GM12891 (cell line): ENCODE measurements around the gene MAPK8IP2.
"Not testable (repeated sequence)": the region's sequence is repeated elsewhere in the genome, so short reads cannot be mapped to it uniquely, and the experiment has no call there.

Source experiments
- PAX5 ChIP-seq: IDR thresholded peaks from 2 replicates; pipeline ENCODE4 v1.6.1; 2011; ENCODE audit warnings: low read length, moderate library complexity, mild to moderate bottlenecking; ENCODE audit not compliant: insufficient read depth, severe bottlenecking
- POLR2A ChIP-seq: IDR thresholded peaks from 2 replicates; pipeline ENCODE4 v1.6.1; 2011; ENCODE audit warnings: low read depth, low read length, control low read depth
- POLR2AphosphoS5 ChIP-seq: IDR thresholded peaks from 2 replicates; pipeline ENCODE4 v1.6.1; 2011; ENCODE audit warnings: low read depth, low read length, control low read depth
- POU2F2 ChIP-seq: IDR thresholded peaks from 2 replicates; pipeline ENCODE4 v1.6.1; 2011; ENCODE audit warnings: low read depth, mild to moderate bottlenecking, control low read depth, low read length, moderate library complexity
- TAF1 ChIP-seq: IDR thresholded peaks from 2 replicates; pipeline ENCODE4 v1.6.1; 2011; ENCODE audit warnings: low read depth, low read length, control low read depth

- TF ChIP-seq POLR2A, POLR2AphosphoS5, TAF1, PAX5, POU2F2: not testable (repeated sequence)
These were observed 42.6 kb downstream of the MAPK8IP2 start for GRCh38 chr22:50643021-50643820.
